ENCODE measurements around the gene RGS3. TPM values are rescaled to one million over a fixed set of nuclear protein-coding genes. Genes with fewer than 3 reads are reported as not detected.

RGS3 gene
- polyA plus RNA-seq, 1 of the 3 experiments (the other 2 are of a cell fraction): 50.6 TPM

DNA sequence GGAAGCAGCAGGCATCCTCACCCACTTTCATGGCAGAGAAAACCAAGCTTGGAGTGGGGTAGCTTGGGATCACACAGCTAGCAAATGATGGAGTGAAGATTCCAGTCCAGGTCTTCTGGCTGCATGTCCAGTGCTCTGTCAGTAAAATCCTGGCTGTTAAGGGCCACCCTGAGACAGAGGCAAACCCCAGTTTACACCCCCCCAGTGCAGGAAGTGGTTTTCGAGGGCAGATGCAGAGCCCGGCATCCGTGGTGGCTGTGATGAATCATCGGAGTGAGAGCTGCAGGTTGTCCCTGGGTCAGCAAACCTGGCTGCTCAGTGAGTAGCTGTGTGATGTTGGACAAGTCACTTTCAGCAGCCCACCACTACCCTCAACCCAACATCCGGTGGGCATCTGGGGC is 115.4 kb downstream of the RGS3 start:
- H3K9me2 ChIP-seq: no peaks in the 10 kb centered on the region
- H3K27me3 ChIP-seq (ENCODE audit: insufficient read depth): no peaks in the 10 kb centered on the region
- H3K79me2 ChIP-seq (ENCODE audit: insufficient read depth): no peaks in the 10 kb centered on the region
- H3K27ac ChIP-seq (ENCODE audit: low read depth in 2 of 2, low read length in 1 of 2): peak overlapping the region; percentile 87 to 90
- no peaks in the 10 kb centered on the region for H3K36me3 ChIP-seq (replicated peaks in 1 of 2; ENCODE audit: control insufficient read depth in 1 of 2, insufficient read depth in 2 of 2, low read length in 1 of 2)
- ChIA-PET CTCF (interaction anchor here (0.7 to 44.7 kb wide), 15 partner anchors 7 to 277 kb away, joined by 3 to 1335 read pairs (median 4); partner anchors contain the start of gene RGS3), POLR2A (no interaction called here)
- H3K9ac ChIP-seq: peak overlapping the region; percentile 30; the same call in 1 of the 2 replicates
- H3K4me3 ChIP-seq (ENCODE audit: low read depth in 2 of 2, low read length in 1 of 2): no peak overlapping the region
- H3K4me2 ChIP-seq: peak overlapping the region; percentile 58; the same call in 1 of the 2 replicates
- H4K20me1 ChIP-seq (ENCODE audit: insufficient read depth): no peaks in the 10 kb centered on the region
- no peaks in the 10 kb centered on the region for H3K9me3 ChIP-seq
- peak overlapping the region; percentile 54 for H2AFZ ChIP-seq (ENCODE audit: low read depth)
- H3F3A ChIP-seq (replicated peaks; ENCODE audit: insufficient read depth): peaks cover 16% of the 10 kb centered on the region
- WGBS (ENCODE audit: low lambda C conversion rate): no CpG with 5 or more reads among the region's 5 CpGs
- H3K4me1 ChIP-seq (ENCODE audit: control insufficient read depth in 1 of 2, insufficient read depth in 2 of 2, low read depth in 1 of 2, low read length in 1 of 2): peaks cover 32 to 50% of the 10 kb centered on the region in 2 experiments
- DNase-seq: peak; percentile 60
- TF ChIP-seq, protein P1, sequence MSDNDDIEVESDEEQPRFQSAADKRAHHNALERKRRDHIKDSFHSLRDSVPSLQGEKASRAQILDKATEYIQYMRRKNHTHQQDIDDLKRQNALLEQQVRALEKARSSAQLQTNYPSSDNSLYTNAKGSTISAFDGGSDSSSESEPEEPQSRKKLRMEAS (IDR thresholded peaks at IDR 0.05; ENCODE audit: low read depth): peak; percentile 85
- TF ChIP-seq, protein P2, sequence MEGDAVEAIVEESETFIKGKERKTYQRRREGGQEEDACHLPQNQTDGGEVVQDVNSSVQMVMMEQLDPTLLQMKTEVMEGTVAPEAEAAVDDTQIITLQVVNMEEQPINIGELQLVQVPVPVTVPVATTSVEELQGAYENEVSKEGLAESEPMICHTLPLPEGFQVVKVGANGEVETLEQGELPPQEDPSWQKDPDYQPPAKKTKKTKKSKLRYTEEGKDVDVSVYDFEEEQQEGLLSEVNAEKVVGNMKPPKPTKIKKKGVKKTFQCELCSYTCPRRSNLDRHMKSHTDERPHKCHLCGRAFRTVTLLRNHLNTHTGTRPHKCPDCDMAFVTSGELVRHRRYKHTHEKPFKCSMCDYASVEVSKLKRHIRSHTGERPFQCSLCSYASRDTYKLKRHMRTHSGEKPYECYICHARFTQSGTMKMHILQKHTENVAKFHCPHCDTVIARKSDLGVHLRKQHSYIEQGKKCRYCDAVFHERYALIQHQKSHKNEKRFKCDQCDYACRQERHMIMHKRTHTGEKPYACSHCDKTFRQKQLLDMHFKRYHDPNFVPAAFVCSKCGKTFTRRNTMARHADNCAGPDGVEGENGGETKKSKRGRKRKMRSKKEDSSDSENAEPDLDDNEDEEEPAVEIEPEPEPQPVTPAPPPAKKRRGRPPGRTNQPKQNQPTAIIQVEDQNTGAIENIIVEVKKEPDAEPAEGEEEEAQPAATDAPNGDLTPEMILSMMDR (IDR thresholded peaks at IDR 0.05): no peak
- TF ChIP-seq FOSL2 (IDR thresholded peaks at IDR 0.05; ENCODE audit: borderline replicate concordance, low read depth) (peak; percentile 94), CHD2 (IDR thresholded peaks at IDR 0.05; ENCODE audit: low read length, partially characterized antibody) (no peak), SMC3 (IDR thresholded peaks at IDR 0.05; ENCODE audit: low read depth, low read length) (0 out of 2 replicates have a peak, but pooled peaks have one; percentile 17), RXRA (IDR thresholded peaks at IDR 0.05; ENCODE audit: borderline replicate concordance, low read depth) (peak; percentile 97), RFX5 (IDR thresholded peaks at IDR 0.05; ENCODE audit: low read length) (no peak), TCF12 (IDR thresholded peaks at IDR 0.05) (peak; percentile 92), GABPA (IDR thresholded peaks at IDR 0.05; ENCODE audit: low read depth) (peak; percentile 55), FOXM1 (IDR thresholded peaks at IDR 0.05; ENCODE audit: low read depth) (no peak), NRF1 (IDR thresholded peaks at IDR 0.05; ENCODE audit: low read depth, low read length) (no peak), GATA2 (CRISPR knock-in tag; IDR thresholded peaks at IDR 0.05) (no peak), MEF2A (IDR thresholded peaks at IDR 0.05; ENCODE audit: borderline replicate concordance, low read depth) (no peak), EZH2phosphoT487 (IDR thresholded peaks at IDR 0.05; ENCODE audit: borderline replicate concordance, low read depth) (no peak), JUND (IDR thresholded peaks at IDR 0.05) (peak; percentile 89), POLR2AphosphoS5 (IDR thresholded peaks at IDR 0.05; ENCODE audit: low read depth, low read length) (peak; percentile 58; the same call in 1 of the 2 replicates), FOXJ3 (CRISPR knock-in tag; IDR thresholded peaks at IDR 0.05) (no peak), MXI1 (IDR thresholded peaks at IDR 0.05; ENCODE audit: low read depth, low read length) (no peak)
- TF ChIP-seq, protein P3, sequence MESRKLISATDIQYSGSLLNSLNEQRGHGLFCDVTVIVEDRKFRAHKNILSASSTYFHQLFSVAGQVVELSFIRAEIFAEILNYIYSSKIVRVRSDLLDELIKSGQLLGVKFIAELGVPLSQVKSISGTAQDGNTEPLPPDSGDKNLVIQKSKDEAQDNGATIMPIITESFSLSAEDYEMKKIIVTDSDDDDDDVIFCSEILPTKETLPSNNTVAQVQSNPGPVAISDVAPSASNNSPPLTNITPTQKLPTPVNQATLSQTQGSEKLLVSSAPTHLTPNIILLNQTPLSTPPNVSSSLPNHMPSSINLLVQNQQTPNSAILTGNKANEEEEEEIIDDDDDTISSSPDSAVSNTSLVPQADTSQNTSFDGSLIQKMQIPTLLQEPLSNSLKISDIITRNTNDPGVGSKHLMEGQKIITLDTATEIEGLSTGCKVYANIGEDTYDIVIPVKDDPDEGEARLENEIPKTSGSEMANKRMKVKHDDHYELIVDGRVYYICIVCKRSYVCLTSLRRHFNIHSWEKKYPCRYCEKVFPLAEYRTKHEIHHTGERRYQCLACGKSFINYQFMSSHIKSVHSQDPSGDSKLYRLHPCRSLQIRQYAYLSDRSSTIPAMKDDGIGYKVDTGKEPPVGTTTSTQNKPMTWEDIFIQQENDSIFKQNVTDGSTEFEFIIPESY (IDR thresholded peaks at IDR 0.05; ENCODE audit: borderline replicate concordance, low read depth): peak; percentile 62; the same call in 1 of the 2 replicates
- TF ChIP-seq, protein P4, sequence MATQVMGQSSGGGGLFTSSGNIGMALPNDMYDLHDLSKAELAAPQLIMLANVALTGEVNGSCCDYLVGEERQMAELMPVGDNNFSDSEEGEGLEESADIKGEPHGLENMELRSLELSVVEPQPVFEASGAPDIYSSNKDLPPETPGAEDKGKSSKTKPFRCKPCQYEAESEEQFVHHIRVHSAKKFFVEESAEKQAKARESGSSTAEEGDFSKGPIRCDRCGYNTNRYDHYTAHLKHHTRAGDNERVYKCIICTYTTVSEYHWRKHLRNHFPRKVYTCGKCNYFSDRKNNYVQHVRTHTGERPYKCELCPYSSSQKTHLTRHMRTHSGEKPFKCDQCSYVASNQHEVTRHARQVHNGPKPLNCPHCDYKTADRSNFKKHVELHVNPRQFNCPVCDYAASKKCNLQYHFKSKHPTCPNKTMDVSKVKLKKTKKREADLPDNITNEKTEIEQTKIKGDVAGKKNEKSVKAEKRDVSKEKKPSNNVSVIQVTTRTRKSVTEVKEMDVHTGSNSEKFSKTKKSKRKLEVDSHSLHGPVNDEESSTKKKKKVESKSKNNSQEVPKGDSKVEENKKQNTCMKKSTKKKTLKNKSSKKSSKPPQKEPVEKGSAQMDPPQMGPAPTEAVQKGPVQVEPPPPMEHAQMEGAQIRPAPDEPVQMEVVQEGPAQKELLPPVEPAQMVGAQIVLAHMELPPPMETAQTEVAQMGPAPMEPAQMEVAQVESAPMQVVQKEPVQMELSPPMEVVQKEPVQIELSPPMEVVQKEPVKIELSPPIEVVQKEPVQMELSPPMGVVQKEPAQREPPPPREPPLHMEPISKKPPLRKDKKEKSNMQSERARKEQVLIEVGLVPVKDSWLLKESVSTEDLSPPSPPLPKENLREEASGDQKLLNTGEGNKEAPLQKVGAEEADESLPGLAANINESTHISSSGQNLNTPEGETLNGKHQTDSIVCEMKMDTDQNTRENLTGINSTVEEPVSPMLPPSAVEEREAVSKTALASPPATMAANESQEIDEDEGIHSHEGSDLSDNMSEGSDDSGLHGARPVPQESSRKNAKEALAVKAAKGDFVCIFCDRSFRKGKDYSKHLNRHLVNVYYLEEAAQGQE (IDR thresholded peaks at IDR 0.05; ENCODE audit: low read depth, low read length): peak; percentile 66
- TF ChIP-seq, protein P5, sequence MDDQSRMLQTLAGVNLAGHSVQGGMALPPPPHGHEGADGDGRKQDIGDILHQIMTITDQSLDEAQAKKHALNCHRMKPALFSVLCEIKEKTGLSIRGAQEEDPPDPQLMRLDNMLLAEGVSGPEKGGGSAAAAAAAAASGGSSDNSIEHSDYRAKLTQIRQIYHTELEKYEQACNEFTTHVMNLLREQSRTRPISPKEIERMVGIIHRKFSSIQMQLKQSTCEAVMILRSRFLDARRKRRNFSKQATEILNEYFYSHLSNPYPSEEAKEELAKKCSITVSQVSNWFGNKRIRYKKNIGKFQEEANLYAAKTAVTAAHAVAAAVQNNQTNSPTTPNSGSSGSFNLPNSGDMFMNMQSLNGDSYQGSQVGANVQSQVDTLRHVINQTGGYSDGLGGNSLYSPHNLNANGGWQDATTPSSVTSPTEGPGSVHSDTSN (IDR thresholded peaks at IDR 0.05): peak; percentile 79
- TF ChIP-seq, protein P6, sequence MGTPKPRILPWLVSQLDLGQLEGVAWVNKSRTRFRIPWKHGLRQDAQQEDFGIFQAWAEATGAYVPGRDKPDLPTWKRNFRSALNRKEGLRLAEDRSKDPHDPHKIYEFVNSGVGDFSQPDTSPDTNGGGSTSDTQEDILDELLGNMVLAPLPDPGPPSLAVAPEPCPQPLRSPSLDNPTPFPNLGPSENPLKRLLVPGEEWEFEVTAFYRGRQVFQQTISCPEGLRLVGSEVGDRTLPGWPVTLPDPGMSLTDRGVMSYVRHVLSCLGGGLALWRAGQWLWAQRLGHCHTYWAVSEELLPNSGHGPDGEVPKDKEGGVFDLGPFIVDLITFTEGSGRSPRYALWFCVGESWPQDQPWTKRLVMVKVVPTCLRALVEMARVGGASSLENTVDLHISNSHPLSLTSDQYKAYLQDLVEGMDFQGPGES (IDR thresholded peaks at IDR 0.05; ENCODE audit: low read depth, low read length): no peak
- TF ChIP-seq, protein P7, sequence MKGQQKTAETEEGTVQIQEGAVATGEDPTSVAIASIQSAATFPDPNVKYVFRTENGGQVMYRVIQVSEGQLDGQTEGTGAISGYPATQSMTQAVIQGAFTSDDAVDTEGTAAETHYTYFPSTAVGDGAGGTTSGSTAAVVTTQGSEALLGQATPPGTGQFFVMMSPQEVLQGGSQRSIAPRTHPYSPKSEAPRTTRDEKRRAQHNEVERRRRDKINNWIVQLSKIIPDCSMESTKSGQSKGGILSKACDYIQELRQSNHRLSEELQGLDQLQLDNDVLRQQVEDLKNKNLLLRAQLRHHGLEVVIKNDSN (IDR thresholded peaks at IDR 0.05; ENCODE audit: borderline replicate concordance, low read depth): no peak
